NCI-H2196 treated with DMSO at 0.1 percent for 48 hours (cell line): Measurements from ENCODE around the gene EIF4E.
"Not testable (repeated sequence)": the region's sequence is repeated elsewhere in the genome, so short reads cannot be mapped to it uniquely, and the experiment has no call there.

Experiments used
- DNase-seq: peaks from one replicate; lab custom pipeline; 2025; ENCODE audit not compliant: unreplicated experiment; lab: John Stamatoyannopoulos, UW

Gene EIF4E

GRCh38 chr4:98932539-98932938 lies 3.6 kb upstream of the EIF4E start:
- DNase-seq: no peak

GRCh38 chr4:98930311-98930865 lies 1.5 kb upstream of the EIF4E start:
- no peak for DNase-seq

- peak; percentile 2 for DNase-seq
Measured at GRCh38 chr4:98929341-98930267, 671 bp upstream of the EIF4E start.

- peak; percentile 4 for DNase-seq
Measured at GRCh38 chr4:98928131-98928504, 815 bp downstream of the EIF4E start.

GRCh38 chr4:98926257-98926656 lies 2.7 kb downstream of the EIF4E start:
- DNase-seq: not testable (repeated sequence)

- no peak for DNase-seq
Measured at GRCh38 chr4:98921292-98921691, 7.6 kb downstream of the EIF4E start.

GRCh38 chr4:98919996-98920395 lies 8.9 kb downstream of the EIF4E start:
- no peak for DNase-seq

GRCh38 chr4:98910728-98911127 lies 18.2 kb downstream of the EIF4E start:
- DNase-seq: not testable (repeated sequence)

- DNase-seq: no peak
Measured at GRCh38 chr4:98909646-98910401, 19.1 kb downstream of the EIF4E start.

- no peak for DNase-seq
Measured at GRCh38 chr4:98908703-98909262, 20.1 kb downstream of the EIF4E start.

- no peak for DNase-seq
Measured at GRCh38 chr4:98908182-98908581, 20.8 kb downstream of the EIF4E start.

- DNase-seq: no peak
Measured at GRCh38 chr4:98905839-98906238, 23.1 kb downstream of the EIF4E start.

- no peak for DNase-seq
Measured at GRCh38 chr4:98905297-98905696, 23.6 kb downstream of the EIF4E start.

- no peak for DNase-seq
Measured at GRCh38 chr4:98903963-98904362, 25.0 kb downstream of the EIF4E start.

- DNase-seq: no peak
Measured at GRCh38 chr4:98903561-98903960, 25.4 kb downstream of the EIF4E start.

- no peak for DNase-seq
Measured at GRCh38 chr4:98899277-98899676, 29.7 kb downstream of the EIF4E start.

GRCh38 chr4:98891478-98892337 lies 37.2 kb downstream of the EIF4E start:
- DNase-seq: no peak

GRCh38 chr4:98890702-98891455 lies 38.1 kb downstream of the EIF4E start:
- no peak for DNase-seq

GRCh38 chr4:98887145-98887544 lies 41.8 kb downstream of the EIF4E start:
- no peak for DNase-seq

GRCh38 chr4:98886382-98886781 lies 42.6 kb downstream of the EIF4E start:
- not testable (repeated sequence) for DNase-seq
